CD14-positive monocyte (primary cell): ENCODE results near the gene RHOT1. TPM values are rescaled to one million over a fixed set of nuclear protein-coding genes. Genes with fewer than 3 reads are reported as not detected.
"Not testable (repeated sequence)": the region's sequence is repeated elsewhere in the genome, so short reads cannot be mapped to it uniquely, and the experiment has no call there.

ENCODE experiments used
- DNase-seq, 3 donors: peaks; one replicate each; pipeline ENCODE4 v3.0.0-alpha.2; 2011 to 2022
- H2AFZ ChIP-seq: 2 replicates; pipeline ENCODE4 v1.6.0; 2012; ENCODE audit warnings: mild to moderate bottlenecking, low read depth, low read length, inconsistent platforms; ENCODE audit not compliant: insufficient read depth, poor library complexity, severe bottlenecking
- H3K27ac ChIP-seq, 2 donors: 1 replicate in 1 of 2; 2 replicates in 1 of 2; pipeline ENCODE4 v1.5.1; 2012 to 2013; ENCODE audit warnings: low read length in 2 of 2, control low read depth in 1 of 2, inconsistent platforms in 1 of 2, low read depth in 1 of 2, mild to moderate bottlenecking in 1 of 2
- H3K27me3 ChIP-seq, 2 donors: one replicate each; pipeline versions ENCODE4 v1.6.0 to v1.6.1; 2011 to 2013; ENCODE audit warnings: low read length in 2 of 2; ENCODE audit not compliant: control insufficient read depth in 2 of 2, insufficient read depth in 2 of 2
- H3K36me3 ChIP-seq, 2 donors: replicated peaks in 1 of 2; 1 replicate in 1 of 2; 2 replicates in 1 of 2; pipeline versions ENCODE4 v1.5.1 to v1.6.1; 2012 to 2013; ENCODE audit warnings: low read length in 2 of 2, control low read depth in 1 of 2, inconsistent platforms in 1 of 2, mild to moderate bottlenecking in 1 of 2; ENCODE audit not compliant: insufficient read depth in 2 of 2, control insufficient read depth in 1 of 2
- H3K4me1 ChIP-seq, 2 donors: 1 replicate in 1 of 2; 2 replicates in 1 of 2; pipeline versions ENCODE4 v1.5.1 to v1.6.1; 2012 to 2013; ENCODE audit warnings: low read length in 2 of 2, control low read depth in 1 of 2, inconsistent platforms in 1 of 2, mild to moderate bottlenecking in 1 of 2, moderate library complexity in 1 of 2; ENCODE audit not compliant: insufficient read depth in 2 of 2, control insufficient read depth in 1 of 2
- H3K4me2 ChIP-seq: replicated peaks from 2 replicates; pipeline ENCODE3; 2012; ENCODE audit warnings: low read length, moderate library complexity, mild to moderate bottlenecking; ENCODE audit not compliant: poor library complexity, severe bottlenecking; ENCODE audit errors: extremely low read depth
- H3K4me3 ChIP-seq, 3 experiments: fragments of 200-600 bp in 1 of 3; sonication (generic) in 1 of 3; replicated peaks in 1 of 3; 1 replicate in 2 of 3; 2 replicates in 1 of 3; pipeline ENCODE4 v1.5.1; 2011 to 2013; ENCODE audit warnings: low read length in 3 of 3, mild to moderate bottlenecking in 3 of 3, control low read depth in 2 of 3, low read depth in 2 of 3, inconsistent platforms in 1 of 3, moderate library complexity in 1 of 3
- H3K79me2 ChIP-seq: 2 replicates; pipeline ENCODE4 v1.6.0; 2012; ENCODE audit warnings: mild to moderate bottlenecking, control low read depth, inconsistent platforms, low read length, moderate library complexity; ENCODE audit not compliant: insufficient read depth
- H3K9ac ChIP-seq: 2 replicates; pipeline ENCODE4 v1.6.0; 2017; ENCODE audit warnings: low read length, mild to moderate bottlenecking; ENCODE audit not compliant: insufficient read depth, poor library complexity, severe bottlenecking
- H3K9me3 ChIP-seq, 2 donors: replicated peaks in 1 of 2; 1 replicate in 1 of 2; 2 replicates in 1 of 2; pipeline versions ENCODE4 v1.5.1 to v1.6.1; 2012 to 2013; ENCODE audit warnings: low read length in 2 of 2, control low read depth in 1 of 2; ENCODE audit not compliant: control insufficient read depth in 1 of 2, insufficient read depth in 1 of 2
- H4K20me1 ChIP-seq: 2 replicates; pipeline ENCODE4 v1.6.0; 2012; ENCODE audit warnings: mild to moderate bottlenecking, low read length, control low read depth, moderate library complexity; ENCODE audit not compliant: insufficient read depth
- H3K27ac Mint-ChIP-seq, 7 donors: one replicate each; pipeline ENCODE4 v1.8.0; 2020; ENCODE audit warnings: mild to moderate bottlenecking in 7 of 7, mixed read lengths in 7 of 7, moderate library complexity in 6 of 7, inconsistent platforms in 2 of 7
- H3K27me3 Mint-ChIP-seq, 3 donors: one replicate each; pipeline ENCODE4 v1.8.0; 2021 to 2022; ENCODE audit warnings: low read depth in 3 of 3, mild to moderate bottlenecking in 3 of 3, mixed read lengths in 3 of 3, moderate library complexity in 3 of 3, inconsistent platforms in 1 of 3
- H3K36me3 Mint-ChIP-seq, 2 donors: one replicate each; pipeline ENCODE4 v1.8.0; 2020; ENCODE audit warnings: mixed read lengths in 2 of 2, inconsistent platforms in 1 of 2, mild to moderate bottlenecking in 1 of 2
- H3K4me1 Mint-ChIP-seq: one replicate; pipeline ENCODE4 v1.8.0; 2020; ENCODE audit warnings: mild to moderate bottlenecking, mixed read lengths
- H3K4me3 Mint-ChIP-seq, 2 donors: one replicate each; pipeline ENCODE4 v1.8.0; 2020; ENCODE audit warnings: mild to moderate bottlenecking in 2 of 2, mixed read lengths in 2 of 2, moderate library complexity in 1 of 2
- H3K9me3 Mint-ChIP-seq, 7 donors: one replicate each; pipeline ENCODE4 v1.8.0; 2020 to 2022; ENCODE audit warnings: mixed read lengths in 7 of 7, mild to moderate bottlenecking in 6 of 7, moderate library complexity in 6 of 7, inconsistent platforms in 2 of 7
- CTCF ChIP-seq: fragments of 200-600 bp; IDR thresholded peaks from one replicate; pipeline ENCODE4 v1.8.0; 2022; ENCODE audit warnings: antibody characterized with exemption, mild to moderate bottlenecking
- WGBS: methylation state at CpG from one replicate; pipeline ENCODE4 v1.1.5; 2013; ENCODE audit warnings: missing lambda C conversion rate; ENCODE audit not compliant: insufficient coverage; 5-methylcytosine and 5-hydroxymethylcytosine counted together
- intact Hi-C, 2 donors: fragments of 100-400 bp; cut with micrococcal nuclease; formaldehyde crosslinking; loops; one replicate each; pipeline versions ENCODE4 v1.15.0 to v1.15.1; 2023
- polyA plus RNA-seq, 3 donors: library from polyadenylated mRNA; depleted of rRNA in 1 of 3; unstranded in 2 of 3; stranded (reverse) in 1 of 3; fragments of 300-500 nt in 2 of 3; fragments of >200 nt in 1 of 3; fragmentation: Illumina TruSeq in 2 of 3; gene quantifications; 1 replicate in 2 of 3; 2 replicates in 1 of 3; pipeline ENCODE4 v1.2.3, GENCODE V29; 2012 to 2021

Gene RHOT1
- polyA plus RNA-seq, 3 donors: 45.9 to 60.5 (median 51.9) TPM

- no peak overlapping the region for H3K27ac ChIP-seq
- H3K27me3 Mint-ChIP-seq: peaks cover 0 to 3% (median 3%) of the 10 kb centered on the region in 3 donors
- H3K9ac ChIP-seq: no peak overlapping the region
- no peak for DNase-seq
- no peak overlapping the region for H3K4me3 ChIP-seq
- TF ChIP-seq CTCF: no peak
- H3K4me1 ChIP-seq: peaks cover 23 to 27% of the 10 kb centered on the region in 2 donors
- H2AFZ ChIP-seq: no peak overlapping the region
- no peak overlapping the region for H3K27ac Mint-ChIP-seq
- H3K4me2 ChIP-seq: no peak overlapping the region
- no peaks in the 10 kb centered on the region for H3K36me3 Mint-ChIP-seq
- no peaks in the 10 kb centered on the region for H3K79me2 ChIP-seq
- 99% methylated on average over 9 of the region's 20 CpGs for WGBS
- no peak overlapping the region for H3K4me3 Mint-ChIP-seq
- no peaks in the 10 kb centered on the region for H3K9me3 Mint-ChIP-seq
- H4K20me1 ChIP-seq: no peaks in the 10 kb centered on the region
- H3K36me3 ChIP-seq: no peaks in the 10 kb centered on the region
- intact Hi-C loops: no loop called here
- H3K4me1 Mint-ChIP-seq: peaks cover 27% of the 10 kb centered on the region
- H3K9me3 ChIP-seq: no peaks in the 10 kb centered on the region
- H3K27me3 ChIP-seq: no peaks in the 10 kb centered on the region
Observed at GRCh38 chr17:32112416-32112815, 29.9 kb upstream of the RHOT1 start.

GRCh38 chr17:32114536-32114935 is 27.8 kb upstream of the RHOT1 start:
- Histone ChIP-seq H2AFZ (no peak overlapping the region), H3K9ac (no peak overlapping the region), H3K36me3 (no peaks in the 10 kb centered on the region), H3K4me1 (peaks cover 21 to 22% of the 10 kb centered on the region in 2 donors), H3K79me2 (no peaks in the 10 kb centered on the region), H4K20me1 (no peaks in the 10 kb centered on the region), H3K4me3 (no peak overlapping the region), H3K4me2 (no peak overlapping the region), H3K9me3 (no peaks in the 10 kb centered on the region), H3K27me3 (no peaks in the 10 kb centered on the region), H3K27ac (no peak overlapping the region)
- no peak overlapping the region for H3K4me3 Mint-ChIP-seq
- H3K36me3 Mint-ChIP-seq: no peaks in the 10 kb centered on the region
- H3K9me3 Mint-ChIP-seq: no peaks in the 10 kb centered on the region
- WGBS: no CpG with 5 or more reads among the region's 4 CpGs
- H3K27ac Mint-ChIP-seq: no peak overlapping the region
- DNase-seq: no peak
- H3K27me3 Mint-ChIP-seq: peaks cover 0 to 5% (median 3%) of the 10 kb centered on the region in 3 donors
- intact Hi-C loops: no loop called here
- TF ChIP-seq CTCF: no peak
- peaks cover 22% of the 10 kb centered on the region for H3K4me1 Mint-ChIP-seq

- 95% methylated on average over 8 of the region's 8 CpGs for WGBS
- H3K79me2 ChIP-seq, H3K36me3 Mint-ChIP-seq, H3K27ac Mint-ChIP-seq, H3K4me2 ChIP-seq, DNase-seq, H3K27ac ChIP-seq, H3K4me3 ChIP-seq, H3K9ac ChIP-seq, H3K9me3 ChIP-seq, H3K36me3 ChIP-seq, H2AFZ ChIP-seq, H3K9me3 Mint-ChIP-seq, H3K27me3 Mint-ChIP-seq, intact Hi-C loops, H3K4me3 Mint-ChIP-seq, H4K20me1 ChIP-seq, H3K27me3 ChIP-seq: not testable (repeated sequence)
- peaks cover 21 to 22% of the 10 kb centered on the region in 2 donors for H3K4me1 ChIP-seq
- H3K4me1 Mint-ChIP-seq: peaks cover 24% of the 10 kb centered on the region
Observed at GRCh38 chr17:32115546-32115945, 26.8 kb upstream of the RHOT1 start.
